Epidermal melanocyte (primary cell): ENCODE measurements around the gene MRTFB.

ENCODE experiments used
- DNase-seq: peaks from one replicate; pipeline ENCODE4 v3.0.0; 2011; ENCODE audit warnings: low spot score; ENCODE audit not compliant: insufficient read length

The MRTFB gene

GRCh38 chr16:14284371-14284770 is 213.3 kb downstream of the MRTFB start:
- no peak for DNase-seq

- no peak for DNase-seq
Observed at GRCh38 chr16:14284930-14285512, 213.9 kb downstream of the MRTFB start.

DNA sequence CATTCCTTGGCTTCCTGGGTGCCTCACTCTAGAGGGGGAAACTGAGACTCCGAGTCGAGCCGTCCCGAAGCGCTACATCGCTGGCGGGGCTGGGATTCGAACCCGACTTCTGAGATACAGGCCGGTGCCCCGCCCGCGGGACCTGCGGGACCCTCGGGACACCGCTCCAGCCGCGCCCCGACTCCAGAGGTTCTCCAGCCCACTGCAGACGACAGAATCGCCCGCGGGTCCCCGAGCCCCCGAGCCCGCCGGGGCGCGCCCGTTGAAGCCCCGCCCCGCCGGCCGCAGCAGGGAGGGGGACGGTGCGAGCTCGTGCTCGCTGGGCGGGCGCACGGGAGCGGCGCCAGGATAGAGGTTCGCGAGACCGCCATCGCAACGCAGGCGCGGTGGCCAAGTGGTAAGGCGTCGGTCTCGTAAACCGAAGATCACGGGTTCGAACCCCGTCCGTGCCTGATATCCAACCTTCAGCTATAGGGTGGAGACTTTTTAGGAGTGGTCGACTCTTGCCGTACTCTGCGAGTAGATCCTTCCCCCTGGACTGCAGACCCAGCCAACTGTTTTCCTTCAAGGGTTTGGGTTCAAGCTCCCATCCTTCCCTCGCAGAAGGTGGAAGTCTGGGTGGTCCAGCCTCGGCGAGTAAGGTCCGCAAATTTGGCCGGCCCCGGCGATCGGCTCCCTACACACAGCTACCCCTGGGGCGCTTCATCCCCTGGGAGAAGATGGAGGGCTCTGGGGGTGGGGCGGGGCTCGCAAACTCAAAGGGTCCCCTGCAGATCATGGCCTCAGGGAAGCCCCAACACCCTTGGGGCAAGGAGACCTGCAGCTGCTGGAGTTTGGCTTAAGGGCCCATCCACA is 214.6 kb downstream of the MRTFB start:
- DNase-seq = peak; percentile 65

DNA sequence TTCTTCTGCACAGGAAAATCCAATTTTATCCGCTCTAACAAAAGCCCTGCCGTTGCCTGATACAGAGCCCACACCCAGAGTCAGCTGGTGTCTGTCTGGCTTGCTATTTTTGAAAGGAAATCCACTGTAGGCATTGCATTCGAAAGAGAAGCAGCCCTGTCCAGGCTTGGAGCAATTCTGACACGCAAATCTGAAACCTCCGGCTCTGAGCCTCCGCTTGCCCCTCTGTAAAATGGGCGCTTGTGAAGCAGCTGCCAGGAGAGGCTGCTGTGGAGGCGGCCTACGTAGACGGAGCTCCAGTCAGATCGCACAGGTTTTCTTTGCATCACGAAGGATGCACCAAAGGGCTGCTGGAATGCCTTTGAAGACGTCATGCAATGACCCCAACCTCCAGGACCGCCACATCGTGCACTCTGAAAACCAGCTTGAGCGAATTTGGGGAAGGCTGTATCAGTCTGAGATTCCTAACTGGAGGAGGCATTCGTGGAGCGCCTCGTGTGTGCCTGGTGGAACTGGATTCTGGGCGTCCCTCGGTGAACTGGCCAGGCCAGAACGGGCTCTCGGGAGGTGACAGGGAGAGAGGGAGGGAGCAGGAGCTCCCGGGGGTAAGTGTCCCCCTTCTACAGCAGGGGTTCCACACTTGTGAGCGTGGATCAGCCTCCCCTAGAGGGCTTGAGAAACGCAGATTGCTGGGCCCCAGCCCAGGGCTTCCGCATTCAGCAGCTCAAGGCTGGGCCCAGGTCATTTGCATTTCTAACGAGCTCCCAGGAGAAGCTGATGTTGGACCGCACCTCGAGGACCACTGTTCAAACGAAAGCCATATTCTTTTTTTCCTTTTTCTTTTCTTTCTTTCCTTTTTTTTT is 215.5 kb downstream of the MRTFB start:
- DNase-seq = peak; percentile 27

DNA sequence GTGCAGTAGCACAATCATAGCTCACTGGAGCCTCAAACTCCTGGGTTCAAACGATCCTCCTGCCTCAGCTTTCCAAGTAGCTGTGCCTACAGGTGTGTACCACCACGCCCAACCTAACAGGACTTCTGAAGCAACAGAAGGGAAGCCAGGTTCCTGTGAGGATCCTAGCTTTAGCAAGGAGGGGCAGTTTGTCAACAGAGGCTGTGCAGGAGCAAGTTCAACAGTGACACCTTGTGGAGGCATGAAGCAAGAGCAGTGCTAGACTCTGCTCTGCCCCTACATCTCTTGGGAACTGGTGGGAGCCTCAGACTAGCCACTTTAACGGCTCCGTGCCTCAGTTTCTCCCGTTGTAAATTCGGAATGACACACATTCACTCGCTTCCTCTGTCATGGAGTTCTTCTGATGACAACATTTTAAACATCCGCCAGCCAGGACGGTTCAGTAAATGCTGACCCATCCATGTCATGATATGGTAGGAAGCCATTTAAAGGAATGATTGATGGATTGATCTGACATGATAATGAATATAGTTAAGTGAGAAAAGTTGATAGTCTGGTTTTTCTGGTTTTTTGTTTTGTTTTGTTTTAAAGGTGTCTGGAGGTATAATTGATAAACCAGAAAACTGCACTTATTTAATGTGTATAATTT is 218.7 kb downstream of the MRTFB start:
- DNase-seq = no peak

GRCh38 chr16:14291286-14291685 is 220.2 kb downstream of the MRTFB start:
- no peak for DNase-seq

- DNase-seq = no peak
Observed at GRCh38 chr16:14292051-14292825, 221.1 kb downstream of the MRTFB start.

GRCh38 chr16:14296663-14297062 is 225.5 kb downstream of the MRTFB start:
- no peak for DNase-seq

GRCh38 chr16:14298374-14299122 is 227.4 kb downstream of the MRTFB start:
- no peak for DNase-seq

- peak; percentile 83 for DNase-seq
Observed at GRCh38 chr16:14300705-14301168, 229.6 kb downstream of the MRTFB start.

DNA sequence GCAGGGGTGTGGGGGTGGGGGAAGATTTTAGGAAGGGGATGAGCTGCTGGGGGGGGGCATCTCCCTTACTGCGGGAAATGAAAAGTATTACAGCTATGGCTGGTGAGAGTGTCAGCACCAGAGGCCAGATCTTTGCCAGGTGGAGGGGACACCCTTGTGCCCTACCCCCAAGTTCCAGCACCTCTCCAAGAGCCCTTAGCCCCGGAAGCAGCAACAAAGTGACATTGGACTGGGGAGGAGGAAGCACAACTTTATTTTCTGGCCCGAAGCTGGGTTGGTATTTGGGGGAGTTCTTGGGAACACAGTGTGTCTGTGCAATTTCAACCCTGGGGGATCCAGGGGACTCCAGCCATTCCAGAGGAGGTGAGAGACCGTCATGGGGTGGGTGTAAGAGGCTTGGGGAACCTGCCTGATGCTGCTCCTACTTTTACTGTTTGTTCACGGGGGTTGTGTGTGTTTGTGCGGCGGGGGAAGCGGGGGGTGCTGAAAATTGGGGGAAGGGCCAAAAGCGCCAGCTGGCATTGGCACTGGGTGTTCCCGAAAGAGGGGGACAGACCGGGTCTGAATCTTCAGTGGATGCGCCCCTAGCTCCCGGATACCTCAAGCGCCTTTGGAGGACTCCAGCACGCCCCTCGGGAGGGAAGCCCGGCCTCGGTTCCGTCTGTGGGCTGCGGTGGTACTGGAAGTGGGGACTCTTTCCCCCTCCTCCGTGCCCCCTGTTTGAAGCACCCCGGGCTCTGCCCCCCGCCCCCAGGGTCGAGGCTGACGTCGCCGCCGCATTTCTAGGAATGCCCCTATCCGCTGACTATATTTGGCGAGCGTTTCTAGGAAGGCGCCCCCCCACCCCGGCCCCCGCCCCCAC is 230.3 kb downstream of the MRTFB start:
- DNase-seq = no peak

GRCh38 chr16:14302031-14302398 is 230.9 kb downstream of the MRTFB start:
- peak; percentile 65 for DNase-seq

DNA sequence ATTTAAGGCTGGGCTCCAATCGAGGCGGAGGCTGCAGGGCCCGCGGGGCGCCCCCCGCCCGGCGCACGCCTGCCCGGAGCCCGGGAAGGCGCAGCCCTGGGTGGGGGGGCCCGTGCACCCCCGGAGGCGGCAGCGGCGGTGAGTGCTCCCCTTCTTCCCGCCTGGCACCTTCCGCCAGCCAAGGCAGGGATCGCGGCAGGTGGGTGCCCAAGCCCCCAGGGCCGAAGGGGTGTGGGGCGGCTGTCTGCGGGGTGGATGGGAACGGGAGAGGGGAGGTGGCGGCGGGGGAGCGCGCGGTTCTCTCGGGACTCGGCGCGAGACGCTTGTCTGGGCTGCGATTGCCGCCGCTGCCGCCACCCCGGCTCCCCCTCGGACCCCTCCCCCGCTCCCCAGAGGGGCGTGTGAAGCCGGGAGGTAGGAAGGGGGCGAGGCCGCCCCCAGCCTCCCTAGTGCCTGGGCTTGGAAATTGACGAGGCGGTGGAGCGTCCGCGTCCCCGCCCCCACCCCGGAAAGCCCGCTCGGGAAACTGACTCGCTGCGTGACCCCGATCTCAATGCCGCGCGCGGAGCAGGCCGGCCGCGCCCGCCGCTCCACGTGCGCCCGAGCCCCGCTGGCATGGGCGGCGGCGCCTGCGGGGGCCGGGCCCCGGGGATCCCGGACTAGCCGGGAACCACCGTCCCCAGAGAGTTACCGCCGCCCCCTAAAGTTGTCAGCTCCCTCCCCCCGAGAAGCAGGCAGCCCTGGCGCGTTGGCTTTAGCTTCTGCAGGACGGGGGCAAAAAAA is 231.5 kb downstream of the MRTFB start:
- DNase-seq = no peak

DNA sequence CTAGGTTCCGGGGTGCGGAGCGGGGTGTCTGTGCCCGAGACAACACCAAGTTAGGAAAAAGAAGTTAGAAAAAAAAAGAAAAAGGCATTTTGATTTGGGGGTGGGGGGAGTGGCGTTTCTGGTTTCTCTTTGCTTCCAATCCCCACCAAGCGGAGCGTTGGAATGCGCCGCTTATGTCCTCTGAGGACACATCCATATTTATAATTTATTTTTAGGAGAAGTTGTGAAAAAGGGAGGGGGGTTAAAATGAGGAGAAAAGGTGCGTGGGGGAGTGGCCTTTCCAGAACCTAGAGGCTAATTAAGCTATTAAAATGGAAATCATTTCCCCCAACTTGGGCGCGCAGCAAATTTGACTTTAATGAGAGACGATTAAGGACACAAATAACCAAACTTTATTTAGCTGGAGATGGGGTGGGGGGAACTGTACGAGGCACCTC is 232.1 kb downstream of the MRTFB start:
- DNase-seq = no peak

GRCh38 chr16:14303639-14304394 is 232.7 kb downstream of the MRTFB start:
- no peak for DNase-seq

- no peak for DNase-seq
Observed at GRCh38 chr16:14304891-14305460, 233.9 kb downstream of the MRTFB start.

GRCh38 chr16:14306485-14307058 is 235.5 kb downstream of the MRTFB start:
- no peak for DNase-seq
